Epithelial cell of prostate (primary cell): Measurements from ENCODE around the gene LSR.

Experiments
- DNase-seq: peaks from one replicate; pipeline ENCODE4 v3.0.0-alpha.2; 2011; ENCODE audit warnings: low read depth, low spot score
- H3K27ac ChIP-seq: fragments of 450-650 bp; 2 replicates; pipeline ENCODE4 v1.5.1; 2017; ENCODE audit warnings: mild to moderate bottlenecking

Gene LSR

GRCh38 chr19:35265126-35265899, 16.5 kb downstream of the LSR start:
- no peak for DNase-seq
- peak overlapping the region; percentile 16 for H3K27ac ChIP-seq

DNA sequence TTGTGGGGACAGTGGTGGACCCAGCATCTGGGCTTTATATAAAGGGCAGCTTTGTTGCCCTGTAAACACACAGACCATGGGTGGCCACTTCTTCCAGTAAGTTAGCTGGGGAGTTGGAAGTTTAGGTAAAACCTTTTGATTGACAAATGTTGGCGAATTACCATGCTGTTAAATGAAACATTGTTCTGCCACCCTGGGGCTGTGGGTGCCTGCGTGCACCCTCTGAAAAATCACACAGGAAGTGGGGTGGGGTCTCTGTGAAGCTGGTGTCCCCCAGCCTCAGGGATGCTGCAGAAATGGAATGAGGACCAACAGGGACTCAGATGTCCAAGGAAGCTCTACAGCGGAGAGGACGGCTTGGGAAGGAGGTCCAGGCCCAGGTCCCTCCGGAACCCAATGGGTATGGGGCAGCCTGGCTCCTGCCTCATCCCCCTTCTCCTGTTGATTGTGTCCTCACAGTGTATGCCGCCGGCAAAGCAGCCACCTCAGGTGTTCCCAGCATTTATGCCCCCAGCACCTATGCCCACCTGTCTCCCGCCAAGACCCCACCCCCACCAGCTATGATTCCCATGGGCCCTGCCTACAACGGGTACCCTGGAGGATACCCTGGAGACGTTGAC, 17.2 kb downstream of the LSR start:
- no peak for DNase-seq

GRCh38 chr19:35266520-35267352, 17.9 kb downstream of the LSR start:
- H3K27ac ChIP-seq: peak overlapping the region; percentile 90
- no peak for DNase-seq

More for the DNA sequence above, 17.2 kb downstream of the LSR start:
- peak overlapping the region; percentile 16 for H3K27ac ChIP-seq

DNA sequence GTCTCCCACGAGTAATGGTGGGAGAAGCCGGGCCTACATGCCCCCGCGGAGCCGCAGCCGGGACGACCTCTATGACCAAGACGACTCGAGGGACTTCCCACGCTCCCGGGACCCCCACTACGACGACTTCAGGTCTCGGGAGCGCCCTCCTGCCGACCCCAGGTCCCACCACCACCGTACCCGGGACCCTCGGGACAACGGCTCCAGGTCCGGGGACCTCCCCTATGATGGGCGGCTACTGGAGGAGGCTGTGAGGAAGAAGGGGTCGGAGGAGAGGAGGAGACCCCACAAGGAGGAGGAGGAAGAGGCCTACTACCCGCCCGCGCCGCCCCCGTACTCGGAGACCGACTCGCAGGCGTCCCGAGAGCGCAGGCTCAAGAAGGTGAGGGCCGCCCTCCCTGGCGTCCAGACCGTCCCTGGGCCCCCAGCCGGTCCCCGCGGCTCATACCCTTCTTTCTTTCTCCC, 18.6 kb downstream of the LSR start:
- no peak for DNase-seq
- H3K27ac ChIP-seq: peak overlapping the region; percentile 90

DNA sequence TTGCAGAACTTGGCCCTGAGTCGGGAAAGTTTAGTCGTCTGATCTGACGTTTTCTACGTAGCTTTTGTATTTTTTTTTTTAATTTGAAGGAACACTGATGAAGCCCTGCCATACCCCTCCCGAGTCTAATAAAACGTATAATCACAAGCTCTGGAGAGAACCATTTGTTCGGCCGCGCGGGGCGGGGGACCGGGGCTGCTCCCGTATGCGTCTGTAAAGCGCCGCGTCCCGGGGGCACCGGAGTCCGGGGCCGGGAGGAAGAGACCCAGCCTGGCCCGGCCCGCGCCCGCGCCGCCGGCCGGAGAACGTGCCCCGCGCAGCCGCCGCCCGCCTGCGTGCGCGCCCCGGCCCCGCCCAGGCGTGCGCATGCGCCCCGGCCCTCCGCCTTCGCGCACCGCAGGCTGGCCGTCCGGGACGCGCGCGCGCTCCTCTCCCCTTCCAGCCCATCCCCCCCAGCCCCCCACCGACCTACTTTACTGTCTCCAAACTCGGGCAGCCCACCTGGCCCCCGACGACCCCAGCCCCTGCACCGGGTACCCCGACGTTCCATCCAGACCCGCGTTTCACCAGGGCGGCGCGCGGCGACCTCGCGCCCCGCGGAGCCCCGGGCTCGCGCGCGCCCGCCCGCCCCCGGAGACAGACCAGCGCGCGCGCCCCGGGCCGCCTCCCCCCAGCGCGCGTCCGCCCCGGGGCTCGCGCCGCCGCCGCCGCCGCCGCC, 19.2 kb downstream of the LSR start:
- peak; percentile 12 for DNase-seq
- peak overlapping the region; percentile 90 for H3K27ac ChIP-seq

DNA sequence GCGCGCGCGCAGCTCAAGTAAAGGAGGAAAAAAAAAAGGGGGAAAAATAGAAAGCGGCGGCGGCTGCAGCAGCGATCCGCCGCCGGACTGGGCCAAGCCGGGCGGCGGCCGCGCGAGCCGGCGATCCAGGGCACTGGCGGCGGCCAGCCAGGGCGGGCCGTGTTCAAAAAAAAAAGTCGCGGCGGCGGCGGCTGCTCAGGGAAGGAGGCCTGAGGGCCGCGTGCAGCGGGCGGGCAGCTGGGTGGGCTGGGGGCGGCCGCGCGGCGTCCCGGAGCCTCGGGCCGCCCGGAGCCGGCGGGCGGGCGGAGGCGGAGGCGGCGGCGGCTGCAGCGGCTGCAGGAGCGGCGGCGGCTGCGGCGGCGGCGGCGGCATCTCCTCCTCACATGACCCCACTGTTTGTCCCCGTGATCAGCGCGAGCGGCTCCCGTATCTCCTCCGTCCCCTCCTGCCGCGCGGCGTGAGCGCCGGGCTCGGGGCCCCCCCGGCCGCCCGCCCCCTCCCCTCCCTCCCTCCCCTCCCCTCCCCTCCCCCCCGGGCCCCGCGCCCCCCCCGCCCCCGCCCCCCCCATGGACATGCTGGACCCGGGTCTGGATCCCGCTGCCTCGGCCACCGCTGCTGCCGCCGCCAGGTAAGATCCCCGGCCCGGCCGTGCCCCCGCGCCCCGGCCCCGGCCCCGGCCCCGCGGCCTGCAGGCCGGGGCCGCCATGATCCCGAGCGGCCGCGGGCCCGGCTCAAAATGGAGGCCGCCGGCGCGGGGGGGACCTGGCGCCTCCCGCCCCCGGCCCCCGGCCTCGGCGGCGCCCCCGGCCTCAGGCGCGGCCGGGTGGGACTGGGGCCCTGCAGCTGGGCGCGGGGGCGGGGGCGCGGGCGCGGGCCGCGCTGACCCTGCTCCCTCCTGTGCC, 20.0 kb downstream of the LSR start, which contains the start of gene USF2:
Gene USF2 (plus strand): TSS at position 427 of the 902 bp plus-strand sequence. CDS start 140 bp downstream, at position 567.
- peak within 1 kb of the TSS; percentile 90 for H3K27ac ChIP-seq

GRCh38 chr19:35269438-35270117, 20.8 kb downstream of the LSR start:
- H3K27ac ChIP-seq: peak overlapping the region; percentile 90
- peak; percentile 48 for DNase-seq

More for the DNA sequence above, 20.0 kb downstream of the LSR start, which contains the start of gene USF2:
- DNase-seq: no peak

GRCh38 chr19:35270381-35270811, 21.6 kb downstream of the LSR start:
- H3K27ac ChIP-seq: no peak overlapping the region
- no peak for DNase-seq

DNA sequence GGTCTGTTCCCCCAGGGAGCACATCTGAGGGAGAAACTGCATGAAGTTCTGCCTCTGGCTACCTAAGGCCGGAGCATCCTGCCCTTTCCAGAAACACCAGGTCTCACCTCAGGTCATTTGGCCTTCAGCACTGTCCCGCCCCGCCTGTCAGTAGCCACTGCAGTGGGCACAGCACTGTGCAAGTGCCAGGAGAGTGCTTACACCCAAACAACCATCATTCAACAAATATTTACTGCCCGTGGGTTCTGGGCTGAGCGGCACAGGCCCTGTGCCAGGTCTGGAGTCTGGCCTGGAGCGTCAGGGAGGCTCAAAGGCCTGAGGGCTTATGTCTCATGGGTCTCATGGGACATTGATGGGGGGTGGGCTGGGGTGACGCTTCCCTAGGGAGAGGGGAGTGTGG, 22.7 kb downstream of the LSR start:
- DNase-seq: no peak
- no peak overlapping the region for H3K27ac ChIP-seq

- DNase-seq: no peak
- no peak overlapping the region for H3K27ac ChIP-seq
Observed at GRCh38 chr19:35272122-35272719, 23.4 kb downstream of the LSR start.

- no peak for DNase-seq
- H3K27ac ChIP-seq: no peak overlapping the region
Observed at GRCh38 chr19:35272954-35273649, 24.3 kb downstream of the LSR start.

GRCh38 chr19:35273686-35274259, 25.0 kb downstream of the LSR start:
- DNase-seq: no peak
- H3K27ac ChIP-seq: no peak overlapping the region

DNA sequence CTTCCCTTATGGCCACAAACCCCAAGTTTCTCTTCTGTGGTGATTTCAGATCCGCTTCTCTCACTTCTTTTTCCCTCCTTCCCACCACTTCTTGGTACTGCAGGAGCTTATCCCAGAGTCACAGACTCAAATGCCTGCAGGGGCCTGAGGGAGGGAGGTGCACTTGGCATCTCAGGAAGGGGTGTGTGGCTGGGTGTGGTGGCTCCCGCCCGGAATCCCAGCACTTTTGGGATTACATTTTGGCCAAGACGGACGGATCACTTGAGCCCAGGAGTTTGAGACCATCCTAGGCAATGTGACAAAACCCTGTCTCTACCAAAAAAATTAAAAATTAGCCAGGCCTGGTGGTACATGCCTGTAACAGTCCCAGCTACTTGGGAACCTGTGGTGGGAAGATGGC, 25.5 kb downstream of the LSR start:
- no peak overlapping the region for H3K27ac ChIP-seq
- DNase-seq: no peak

GRCh38 chr19:35276706-35277281, 28.0 kb downstream of the LSR start:
- no peak overlapping the region for H3K27ac ChIP-seq
- no peak for DNase-seq

DNA sequence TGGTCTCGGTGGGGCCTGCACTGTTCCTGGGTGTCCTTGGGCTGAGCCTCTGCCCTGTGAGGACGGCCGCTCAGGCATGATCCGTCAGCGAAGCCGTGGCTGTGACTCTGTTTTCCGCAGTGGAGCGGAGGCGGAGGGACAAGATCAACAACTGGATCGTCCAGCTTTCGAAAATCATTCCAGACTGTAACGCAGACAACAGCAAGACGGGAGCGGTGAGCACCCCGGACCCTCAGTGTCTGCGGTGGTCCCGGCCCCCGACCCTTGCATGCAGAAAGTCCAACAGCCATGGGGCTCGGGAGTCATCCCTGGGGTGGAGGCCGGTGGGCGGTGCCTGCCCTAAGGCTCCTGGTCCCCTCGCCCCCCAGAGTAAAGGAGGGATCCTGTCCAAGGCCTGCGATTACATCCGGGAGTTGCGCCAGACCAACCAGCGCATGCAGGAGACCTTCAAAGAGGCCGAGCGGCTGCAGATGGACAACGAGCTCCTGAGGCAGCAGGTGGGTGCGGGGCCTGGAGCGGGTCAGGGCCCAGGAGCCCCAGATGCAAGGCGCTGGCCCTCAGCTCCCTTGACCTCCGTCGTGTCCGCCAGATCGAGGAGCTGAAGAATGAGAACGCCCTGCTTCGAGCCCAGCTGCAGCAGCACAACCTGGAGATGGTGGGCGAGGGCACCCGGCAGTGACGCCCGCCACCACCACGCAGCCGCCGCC, 29.9 kb downstream of the LSR start:
- H3K27ac ChIP-seq: no peak overlapping the region
- no peak for DNase-seq

DNA sequence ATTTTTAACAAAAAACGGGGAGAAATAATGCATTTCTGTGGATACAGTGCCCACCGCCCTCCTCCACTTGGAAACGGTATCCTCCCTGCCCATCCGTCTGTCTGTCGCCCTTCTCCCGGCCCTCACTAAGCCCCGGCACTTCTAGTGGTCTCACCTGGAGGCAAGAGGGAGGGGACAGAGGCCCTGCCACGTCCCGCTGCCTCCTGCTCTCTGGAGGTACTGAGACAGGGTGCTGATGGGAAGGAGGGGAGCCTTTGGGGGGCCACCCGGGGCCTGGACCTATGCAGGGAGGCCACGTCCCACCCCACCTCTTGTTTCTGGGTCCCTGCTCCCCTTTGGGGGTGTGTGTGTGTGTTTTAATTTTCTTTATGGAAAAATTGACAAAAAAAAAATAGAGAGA, 30.6 kb downstream of the LSR start:
- H3K27ac ChIP-seq: no peak overlapping the region
- DNase-seq: no peak
